ENCODE data around the gene FAM161B. TPM values are rescaled to one million over a fixed set of nuclear protein-coding genes. Genes with fewer than 3 reads are reported as not detected.

FAM161B gene, protein sequence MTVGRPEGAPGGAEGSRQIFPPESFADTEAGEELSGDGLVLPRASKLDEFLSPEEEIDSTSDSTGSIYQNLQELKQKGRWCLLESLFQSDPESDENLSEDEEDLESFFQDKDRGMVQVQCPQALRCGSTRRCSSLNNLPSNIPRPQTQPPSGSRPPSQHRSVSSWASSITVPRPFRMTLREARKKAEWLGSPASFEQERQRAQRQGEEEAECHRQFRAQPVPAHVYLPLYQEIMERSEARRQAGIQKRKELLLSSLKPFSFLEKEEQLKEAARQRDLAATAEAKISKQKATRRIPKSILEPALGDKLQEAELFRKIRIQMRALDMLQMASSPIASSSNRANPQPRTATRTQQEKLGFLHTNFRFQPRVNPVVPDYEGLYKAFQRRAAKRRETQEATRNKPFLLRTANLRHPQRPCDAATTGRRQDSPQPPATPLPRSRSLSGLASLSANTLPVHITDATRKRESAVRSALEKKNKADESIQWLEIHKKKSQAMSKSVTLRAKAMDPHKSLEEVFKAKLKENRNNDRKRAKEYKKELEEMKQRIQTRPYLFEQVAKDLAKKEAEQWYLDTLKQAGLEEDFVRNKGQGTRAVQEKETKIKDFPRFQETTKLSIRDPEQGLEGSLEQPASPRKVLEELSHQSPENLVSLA
- total RNA-seq: 1 to 10 TPM; 2.9 to 4.5 TPM

DNA sequence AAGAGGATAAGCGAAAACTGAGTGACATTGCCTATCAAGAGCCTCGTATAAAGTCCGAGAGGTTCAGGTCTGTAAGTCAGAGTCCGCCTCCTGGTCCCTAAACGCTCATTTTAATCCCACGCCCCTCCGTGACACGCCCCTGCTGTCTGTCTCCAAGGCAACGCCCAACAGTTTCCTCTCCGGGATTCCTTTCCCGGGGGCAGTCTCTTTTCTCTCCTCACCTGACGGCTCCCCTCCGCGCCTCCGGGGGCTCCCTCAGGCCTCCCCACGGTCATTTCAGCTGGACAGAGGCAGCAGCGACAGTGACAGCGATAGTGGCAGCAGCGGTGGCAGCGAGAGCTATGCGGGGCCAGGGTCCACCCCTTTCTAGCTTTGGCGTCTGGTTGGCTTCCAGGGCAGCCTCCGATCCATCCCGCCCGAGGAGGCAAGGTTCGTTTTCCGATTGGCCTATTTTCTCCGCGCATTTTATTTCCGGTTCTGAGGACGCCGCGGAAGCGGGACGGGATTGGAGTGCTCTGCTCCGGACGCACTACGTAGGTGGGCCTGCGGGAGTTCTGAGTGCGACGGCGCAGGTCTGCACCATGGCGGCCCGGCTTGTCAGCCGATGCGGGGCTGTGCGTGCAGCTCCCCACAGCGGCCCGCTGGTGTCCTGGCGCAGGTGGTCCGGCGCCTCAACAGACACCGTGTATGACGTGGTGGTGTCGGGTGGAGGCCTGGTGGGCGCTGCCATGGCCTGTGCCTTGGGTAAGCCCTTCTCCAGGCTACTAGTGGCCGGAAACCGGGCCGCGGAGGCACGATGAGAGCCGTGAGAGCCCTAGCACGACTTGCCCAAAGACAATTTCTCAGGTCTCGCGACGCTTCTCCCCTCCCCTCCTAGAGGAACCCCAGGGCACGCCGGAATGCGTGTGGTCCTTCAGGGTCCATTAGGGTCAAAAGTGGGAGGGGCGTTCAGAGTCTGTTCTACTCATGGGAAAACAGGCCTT lies at the start of gene FAM161B, which contains the start of gene COQ6:
Gene FAM161B, minus strand, starts transcription at position 343 of the 983 bp plus-strand sequence. Its CDS starts 68 bp downstream, at position 275.
Gene COQ6, plus strand, starts transcription at position 551 of the 983 bp plus-strand sequence. Its CDS starts 31 bp downstream, at position 582.
- Histone ChIP-seq H3K27me3 (replicated peaks; ENCODE audit: insufficient read depth) (no peaks in the 10 kb centered on the region), H3K27ac (peak within 1 kb of the TSS; percentile 85 to 96), H3K4me1 (ENCODE audit: control insufficient read depth in 1 of 2, low read depth in 2 of 2) (peaks cover 9 to 18% of the 10 kb centered on the region in 2 donors), H3K36me3 (peaks cover 12% of the 10 kb centered on the region), H3K9me3 (no peaks in the 10 kb centered on the region), H3K4me3 (peak within 1 kb of the TSS; percentile 94)
- DNase-seq (ENCODE audit: low spot score) (peak; percentile 90), ATAC-seq (ENCODE audit: insufficient number of reproducible peaks, low FRiP score, low read depth) (peak; percentile 95)
- TF ChIP-seq, protein P1, sequence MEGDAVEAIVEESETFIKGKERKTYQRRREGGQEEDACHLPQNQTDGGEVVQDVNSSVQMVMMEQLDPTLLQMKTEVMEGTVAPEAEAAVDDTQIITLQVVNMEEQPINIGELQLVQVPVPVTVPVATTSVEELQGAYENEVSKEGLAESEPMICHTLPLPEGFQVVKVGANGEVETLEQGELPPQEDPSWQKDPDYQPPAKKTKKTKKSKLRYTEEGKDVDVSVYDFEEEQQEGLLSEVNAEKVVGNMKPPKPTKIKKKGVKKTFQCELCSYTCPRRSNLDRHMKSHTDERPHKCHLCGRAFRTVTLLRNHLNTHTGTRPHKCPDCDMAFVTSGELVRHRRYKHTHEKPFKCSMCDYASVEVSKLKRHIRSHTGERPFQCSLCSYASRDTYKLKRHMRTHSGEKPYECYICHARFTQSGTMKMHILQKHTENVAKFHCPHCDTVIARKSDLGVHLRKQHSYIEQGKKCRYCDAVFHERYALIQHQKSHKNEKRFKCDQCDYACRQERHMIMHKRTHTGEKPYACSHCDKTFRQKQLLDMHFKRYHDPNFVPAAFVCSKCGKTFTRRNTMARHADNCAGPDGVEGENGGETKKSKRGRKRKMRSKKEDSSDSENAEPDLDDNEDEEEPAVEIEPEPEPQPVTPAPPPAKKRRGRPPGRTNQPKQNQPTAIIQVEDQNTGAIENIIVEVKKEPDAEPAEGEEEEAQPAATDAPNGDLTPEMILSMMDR (IDR thresholded peaks at IDR 0.05): no peak

DNA sequence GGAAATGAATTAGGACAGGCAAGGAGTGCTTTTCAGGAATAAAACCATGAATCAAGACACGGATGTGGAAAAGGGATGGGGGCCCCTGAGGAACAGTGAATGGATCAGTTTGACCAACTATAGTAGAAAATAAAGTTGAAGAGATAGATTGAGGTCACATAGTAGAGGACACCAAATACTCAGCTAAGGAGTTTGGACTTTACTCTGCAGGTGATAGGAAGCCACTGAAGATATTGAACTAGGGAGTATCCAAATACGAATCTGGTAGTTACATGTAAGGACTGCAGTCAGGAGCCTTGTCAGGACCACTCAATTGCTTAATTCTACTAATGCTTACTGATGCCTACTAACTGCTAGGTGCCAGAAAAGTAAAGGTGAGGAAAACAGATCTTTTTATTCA lies 48.8 kb upstream of the FAM161B start:
- no peak overlapping the region for H3K27ac ChIP-seq
- no peaks in the 10 kb centered on the region for H3K36me3 ChIP-seq
- DNase-seq (ENCODE audit: low spot score): no peak
- H3K9me3 ChIP-seq: no peaks in the 10 kb centered on the region
- no peak overlapping the region for H3K4me3 ChIP-seq
- TF ChIP-seq, protein P1 (IDR thresholded peaks at IDR 0.05): no peak
- no peak for ATAC-seq (ENCODE audit: insufficient number of reproducible peaks, low FRiP score, low read depth)
- no peaks in the 10 kb centered on the region for H3K27me3 ChIP-seq (replicated peaks; ENCODE audit: insufficient read depth)
- H3K4me1 ChIP-seq (ENCODE audit: control insufficient read depth in 1 of 2, low read depth in 2 of 2): no peaks in the 10 kb centered on the region

- Histone ChIP-seq H3K27ac (no peak overlapping the region), H3K4me1 (ENCODE audit: control insufficient read depth in 1 of 2, low read depth in 2 of 2) (no peaks in the 10 kb centered on the region), H3K4me3 (no peak overlapping the region), H3K27me3 (replicated peaks; ENCODE audit: insufficient read depth) (no peaks in the 10 kb centered on the region), H3K36me3 (no peaks in the 10 kb centered on the region), H3K9me3 (no peaks in the 10 kb centered on the region)
- DNase-seq (ENCODE audit: low spot score) (no peak), ATAC-seq (ENCODE audit: insufficient number of reproducible peaks, low FRiP score, low read depth) (no peak)
- TF ChIP-seq, protein P1 (IDR thresholded peaks at IDR 0.05): no peak
These were observed 48.1 kb upstream of the FAM161B start for GRCh38 chr14:73997944-73998447.

- TF ChIP-seq, protein P1 (IDR thresholded peaks at IDR 0.05): no peak
- ATAC-seq (ENCODE audit: insufficient number of reproducible peaks, low FRiP score, low read depth): no peak
These were observed 47.4 kb upstream of the FAM161B start for GRCh38 chr14:73997108-73997943.

More at GRCh38 chr14:73997108-73997943, 47.4 kb upstream of the FAM161B start:
- H3K4me3 ChIP-seq: no peak overlapping the region
- no peaks in the 10 kb centered on the region for H3K4me1 ChIP-seq (ENCODE audit: control insufficient read depth in 1 of 2, low read depth in 2 of 2)
- H3K9me3 ChIP-seq: no peaks in the 10 kb centered on the region
- H3K27ac ChIP-seq: no peak overlapping the region
- no peaks in the 10 kb centered on the region for H3K27me3 ChIP-seq (replicated peaks; ENCODE audit: insufficient read depth)
- DNase-seq (ENCODE audit: low spot score): no peak
- H3K36me3 ChIP-seq: no peaks in the 10 kb centered on the region
